GM23338 (cell line): ENCODE measurements around the gene MANBA. TPM values are rescaled to one million over a fixed set of nuclear protein-coding genes. Genes with fewer than 3 reads are reported as not detected.

Source experiments
- ATAC-seq: fragments of 200-7000 bp; cut with Tn5 transposase; 3 replicates; pipeline ENCODE4 v1.9.1; 2020
- DNase-seq: peaks from one replicate; pipeline ENCODE4 v3.0.0-alpha.2; 2015; ENCODE audit warnings: low spot score
- H2AFZ ChIP-seq: fragments of 200-600 bp; sonication (generic); 2 replicates; pipeline ENCODE4 v1.8.0; 2016; ENCODE audit warnings: antibody characterized with exemption, mild to moderate bottlenecking, moderate library complexity
- H3F3A ChIP-seq: fragments of 200-600 bp; sonication (generic); replicated peaks from 2 replicates; pipeline ENCODE4 v1.8.0; 2017; ENCODE audit warnings: antibody characterized with exemption, mixed run types, low read depth
- H3K27ac ChIP-seq: fragments of 200-600 bp; sonication (generic); 2 replicates; pipeline ENCODE4 v1.6.1; 2016; ENCODE audit warnings: low read depth
- H3K27me3 ChIP-seq: fragments of 200-600 bp; sonication (generic); 2 replicates; pipeline ENCODE4 v1.8.0; 2016; ENCODE audit warnings: mild to moderate bottlenecking, mixed run types, moderate library complexity; ENCODE audit not compliant: insufficient read depth
- H3K36me3 ChIP-seq: fragments of 200-600 bp; sonication (generic); 2 replicates; pipeline ENCODE4 v1.8.0; 2016; ENCODE audit warnings: mild to moderate bottlenecking; ENCODE audit not compliant: insufficient read depth
- H3K4me1 ChIP-seq: fragments of 200-600 bp; sonication (generic); 2 replicates; pipeline ENCODE4 v1.8.0; 2016; ENCODE audit warnings: mild to moderate bottlenecking, moderate library complexity; ENCODE audit not compliant: insufficient read depth
- H3K4me2 ChIP-seq: fragments of 200-600 bp; sonication (generic); 2 replicates; pipeline ENCODE4 v1.7.1; 2017; ENCODE audit warnings: mixed run types
- H3K4me3 ChIP-seq: fragments of 200-600 bp; sonication (generic); 2 replicates; pipeline ENCODE4 v1.6.1; 2016; ENCODE audit warnings: mixed run types
- H3K79me2 ChIP-seq: fragments of 200-600 bp; sonication (generic); replicated peaks from 2 replicates; pipeline ENCODE4 v1.8.0; 2017; ENCODE audit warnings: mild to moderate bottlenecking; ENCODE audit not compliant: insufficient read depth
- H3K9me2 ChIP-seq: fragments of 200-600 bp; sonication (generic); 2 replicates; pipeline ENCODE4 v1.8.0; 2017; ENCODE audit not compliant: insufficient read depth
- H4K20me1 ChIP-seq: fragments of 200-600 bp; sonication (generic); replicated peaks from 2 replicates; pipeline ENCODE4 v1.8.0; 2017; ENCODE audit warnings: mild to moderate bottlenecking; ENCODE audit not compliant: insufficient read depth
- H3K27ac Mint-ChIP-seq: 2 replicates; pipeline ENCODE4 v1.8.0; 2020; ENCODE audit warnings: inconsistent platforms, mild to moderate bottlenecking, moderate library complexity, mixed read lengths
- H3K27me3 Mint-ChIP-seq: 3 replicates; pipeline ENCODE4 v1.8.0; 2022; ENCODE audit warnings: low read depth, mild to moderate bottlenecking, moderate library complexity, mixed read lengths, inconsistent platforms; ENCODE audit not compliant: insufficient read depth, poor library complexity
- H3K36me3 Mint-ChIP-seq: 3 replicates; pipeline ENCODE4 v1.8.0; 2021; ENCODE audit warnings: low read depth, mild to moderate bottlenecking, inconsistent platforms, moderate library complexity, mixed read lengths
- H3K4me1 Mint-ChIP-seq: 3 replicates; pipeline ENCODE4 v1.8.0; 2020; ENCODE audit warnings: mild to moderate bottlenecking, inconsistent platforms, mixed read lengths
- H3K4me3 Mint-ChIP-seq: 3 replicates; pipeline ENCODE4 v1.8.0; 2021; ENCODE audit warnings: moderate library complexity, mild to moderate bottlenecking, inconsistent platforms, mixed read lengths
- H3K9me3 Mint-ChIP-seq: 3 replicates; pipeline ENCODE4 v1.8.0; 2020; ENCODE audit warnings: moderate library complexity, mild to moderate bottlenecking, inconsistent platforms, mixed read lengths
- CREB1 ChIP-seq: fragments of 250-450 bp; sonication (Bioruptor Pico); IDR thresholded peaks from 2 replicates; pipeline ENCODE4 v1.5.0; 2020; ENCODE audit warnings: low read depth, mild to moderate bottlenecking, moderate library complexity
- EZH2 ChIP-seq: fragments of 200-600 bp; sonication (generic); IDR thresholded peaks from one replicate; pipeline ENCODE4 v1.8.0; 2017; ENCODE audit warnings: antibody characterized with exemption, mild to moderate bottlenecking, low read depth; ENCODE audit not compliant: unreplicated experiment
- EZH2phosphoT487 ChIP-seq: fragments of 200-600 bp; sonication (generic); IDR thresholded peaks from one replicate; pipeline ENCODE4 v1.8.1; 2018; ENCODE audit warnings: antibody characterized with exemption; ENCODE audit not compliant: unreplicated experiment
- JUNB ChIP-seq: IDR thresholded peaks from one replicate; pipeline ENCODE4 v1.6.1; 2016; ENCODE audit warnings: antibody characterized with exemption; ENCODE audit not compliant: unreplicated experiment
- NANOG ChIP-seq: IDR thresholded peaks from 2 replicates; pipeline ENCODE4 v1.6.1; 2016; ENCODE audit warnings: antibody characterized with exemption, borderline replicate concordance
- POLR2AphosphoS5 ChIP-seq: IDR thresholded peaks from 2 replicates; pipeline ENCODE4 v1.6.1; 2016; ENCODE audit warnings: antibody characterized with exemption, low read depth
- STAT1 ChIP-seq: IDR thresholded peaks from one replicate; pipeline ENCODE4 v1.6.1; 2016; ENCODE audit warnings: antibody characterized with exemption; ENCODE audit not compliant: unreplicated experiment
- ZNF114 ChIP-seq: fragments of 250-450 bp; sonication (Bioruptor Pico); IDR thresholded peaks from 2 replicates; pipeline ENCODE4 v1.5.0; 2020; ENCODE audit warnings: mild to moderate bottlenecking, moderate library complexity
- ZNF331 ChIP-seq: fragments of 250-450 bp; sonication (Bioruptor Pico); IDR thresholded peaks from 2 replicates; pipeline ENCODE4 v1.5.0; 2020; ENCODE audit warnings: low read depth, mild to moderate bottlenecking, moderate library complexity
- polyA plus RNA-seq: library from polyadenylated mRNA; unstranded; fragments of >200 nt; fragmentation: Nextera tagmentation; extraction: Ambion mirVana; gene quantifications from 2 replicates; pipeline ENCODE4 v1.2.1, GENCODE V29; 2016
- total RNA-seq: library from RNA; depleted of rRNA; stranded (reverse); fragments of >200 nt; shearing (Covaris generic); gene quantifications from 2 replicates; pipeline ENCODE4 v1.2.3, GENCODE V29; 2014
- TF ChIP-seq, protein P1 (sequence below), 2 experiments: fragments of 200-600 bp in 1 of 2; sonication (generic) in 1 of 2; conservative IDR thresholded peaks; 2 replicates each; pipeline versions ENCODE4 v1.5.1 to v1.6.1; 2016 to 2017; ENCODE audit warnings: antibody characterized with exemption in 2 of 2, low read depth in 2 of 2, mild to moderate bottlenecking in 2 of 2, moderate library complexity in 1 of 2
- TF ChIP-seq, protein P2 (sequence below): fragments of 250-450 bp; sonication (Bioruptor Pico); IDR thresholded peaks from 2 replicates; pipeline ENCODE4 v1.5.0; 2020; ENCODE audit warnings: mild to moderate bottlenecking, moderate library complexity
- TF ChIP-seq, protein P3 (sequence below): IDR thresholded peaks from 2 replicates; pipeline ENCODE4 v1.6.1; 2016; ENCODE audit warnings: antibody characterized with exemption
- TF ChIP-seq, protein P4 (sequence below): IDR thresholded peaks from one replicate; pipeline ENCODE4 v1.6.1; 2018; ENCODE audit warnings: antibody characterized with exemption; ENCODE audit not compliant: unreplicated experiment

MANBA gene
- total and polyA plus RNA-seq, 2 experiments from 2014 or later = 13.2 to 54.3 TPM

DNA sequence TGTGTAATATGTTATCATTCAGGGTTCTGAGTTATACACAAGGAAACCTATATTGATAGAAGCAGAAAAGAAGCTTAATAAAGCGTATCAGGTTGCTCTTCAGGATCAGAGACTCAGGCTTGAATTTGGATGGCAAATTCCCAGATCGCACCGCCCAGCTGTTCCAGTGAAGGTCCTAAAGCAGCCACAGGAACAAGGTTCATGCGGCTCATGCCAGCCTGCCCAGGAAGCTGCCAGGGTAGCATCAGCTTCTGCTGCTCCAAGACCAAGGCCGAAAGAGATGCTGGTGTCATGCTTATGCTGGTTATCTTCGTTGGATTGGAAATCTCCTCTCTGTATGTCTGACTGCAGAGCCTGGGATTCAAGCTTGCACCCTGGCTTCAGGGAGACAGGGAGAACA is 127.7 kb downstream of the MANBA start:
- Histone ChIP-seq H3K4me2 (no peak overlapping the region), H3K79me2 (no peaks in the 10 kb centered on the region), H3K4me3 (no peak overlapping the region), H3F3A (no peaks in the 10 kb centered on the region), H3K27ac (no peak overlapping the region), H3K27me3 (no peaks in the 10 kb centered on the region), H2AFZ (no peak overlapping the region), H3K4me1 (no peaks in the 10 kb centered on the region), H4K20me1 (no peaks in the 10 kb centered on the region), H3K36me3 (peaks cover 6% of the 10 kb centered on the region), H3K9me2 (no peaks in the 10 kb centered on the region)
- Mint-ChIP-seq H3K4me3 (no peak overlapping the region), H3K27ac (no peak overlapping the region), H3K36me3 (peaks cover 14% of the 10 kb centered on the region; the same call in 2 of the 3 replicates), H3K27me3 (no peaks in the 10 kb centered on the region), H3K4me1 (no peaks in the 10 kb centered on the region), H3K9me3 (no peaks in the 10 kb centered on the region)
- ATAC-seq = no peak
- TF ChIP-seq, protein P1, sequence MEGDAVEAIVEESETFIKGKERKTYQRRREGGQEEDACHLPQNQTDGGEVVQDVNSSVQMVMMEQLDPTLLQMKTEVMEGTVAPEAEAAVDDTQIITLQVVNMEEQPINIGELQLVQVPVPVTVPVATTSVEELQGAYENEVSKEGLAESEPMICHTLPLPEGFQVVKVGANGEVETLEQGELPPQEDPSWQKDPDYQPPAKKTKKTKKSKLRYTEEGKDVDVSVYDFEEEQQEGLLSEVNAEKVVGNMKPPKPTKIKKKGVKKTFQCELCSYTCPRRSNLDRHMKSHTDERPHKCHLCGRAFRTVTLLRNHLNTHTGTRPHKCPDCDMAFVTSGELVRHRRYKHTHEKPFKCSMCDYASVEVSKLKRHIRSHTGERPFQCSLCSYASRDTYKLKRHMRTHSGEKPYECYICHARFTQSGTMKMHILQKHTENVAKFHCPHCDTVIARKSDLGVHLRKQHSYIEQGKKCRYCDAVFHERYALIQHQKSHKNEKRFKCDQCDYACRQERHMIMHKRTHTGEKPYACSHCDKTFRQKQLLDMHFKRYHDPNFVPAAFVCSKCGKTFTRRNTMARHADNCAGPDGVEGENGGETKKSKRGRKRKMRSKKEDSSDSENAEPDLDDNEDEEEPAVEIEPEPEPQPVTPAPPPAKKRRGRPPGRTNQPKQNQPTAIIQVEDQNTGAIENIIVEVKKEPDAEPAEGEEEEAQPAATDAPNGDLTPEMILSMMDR (conservative IDR thresholded peaks at IDR 0.05; ENCODE audit: low read depth in 2 of 2) = no peak
- TF ChIP-seq ZNF331 (CRISPR knock-in tag) (no peak), EZH2 (no peak), POLR2AphosphoS5 (no peak), CREB1 (CRISPR knock-in tag) (no peak), ZNF114 (CRISPR knock-in tag) (no peak), STAT1 (no peak), NANOG (no peak), EZH2phosphoT487 (no peak), JUNB (no peak)
- TF ChIP-seq, protein P2, sequence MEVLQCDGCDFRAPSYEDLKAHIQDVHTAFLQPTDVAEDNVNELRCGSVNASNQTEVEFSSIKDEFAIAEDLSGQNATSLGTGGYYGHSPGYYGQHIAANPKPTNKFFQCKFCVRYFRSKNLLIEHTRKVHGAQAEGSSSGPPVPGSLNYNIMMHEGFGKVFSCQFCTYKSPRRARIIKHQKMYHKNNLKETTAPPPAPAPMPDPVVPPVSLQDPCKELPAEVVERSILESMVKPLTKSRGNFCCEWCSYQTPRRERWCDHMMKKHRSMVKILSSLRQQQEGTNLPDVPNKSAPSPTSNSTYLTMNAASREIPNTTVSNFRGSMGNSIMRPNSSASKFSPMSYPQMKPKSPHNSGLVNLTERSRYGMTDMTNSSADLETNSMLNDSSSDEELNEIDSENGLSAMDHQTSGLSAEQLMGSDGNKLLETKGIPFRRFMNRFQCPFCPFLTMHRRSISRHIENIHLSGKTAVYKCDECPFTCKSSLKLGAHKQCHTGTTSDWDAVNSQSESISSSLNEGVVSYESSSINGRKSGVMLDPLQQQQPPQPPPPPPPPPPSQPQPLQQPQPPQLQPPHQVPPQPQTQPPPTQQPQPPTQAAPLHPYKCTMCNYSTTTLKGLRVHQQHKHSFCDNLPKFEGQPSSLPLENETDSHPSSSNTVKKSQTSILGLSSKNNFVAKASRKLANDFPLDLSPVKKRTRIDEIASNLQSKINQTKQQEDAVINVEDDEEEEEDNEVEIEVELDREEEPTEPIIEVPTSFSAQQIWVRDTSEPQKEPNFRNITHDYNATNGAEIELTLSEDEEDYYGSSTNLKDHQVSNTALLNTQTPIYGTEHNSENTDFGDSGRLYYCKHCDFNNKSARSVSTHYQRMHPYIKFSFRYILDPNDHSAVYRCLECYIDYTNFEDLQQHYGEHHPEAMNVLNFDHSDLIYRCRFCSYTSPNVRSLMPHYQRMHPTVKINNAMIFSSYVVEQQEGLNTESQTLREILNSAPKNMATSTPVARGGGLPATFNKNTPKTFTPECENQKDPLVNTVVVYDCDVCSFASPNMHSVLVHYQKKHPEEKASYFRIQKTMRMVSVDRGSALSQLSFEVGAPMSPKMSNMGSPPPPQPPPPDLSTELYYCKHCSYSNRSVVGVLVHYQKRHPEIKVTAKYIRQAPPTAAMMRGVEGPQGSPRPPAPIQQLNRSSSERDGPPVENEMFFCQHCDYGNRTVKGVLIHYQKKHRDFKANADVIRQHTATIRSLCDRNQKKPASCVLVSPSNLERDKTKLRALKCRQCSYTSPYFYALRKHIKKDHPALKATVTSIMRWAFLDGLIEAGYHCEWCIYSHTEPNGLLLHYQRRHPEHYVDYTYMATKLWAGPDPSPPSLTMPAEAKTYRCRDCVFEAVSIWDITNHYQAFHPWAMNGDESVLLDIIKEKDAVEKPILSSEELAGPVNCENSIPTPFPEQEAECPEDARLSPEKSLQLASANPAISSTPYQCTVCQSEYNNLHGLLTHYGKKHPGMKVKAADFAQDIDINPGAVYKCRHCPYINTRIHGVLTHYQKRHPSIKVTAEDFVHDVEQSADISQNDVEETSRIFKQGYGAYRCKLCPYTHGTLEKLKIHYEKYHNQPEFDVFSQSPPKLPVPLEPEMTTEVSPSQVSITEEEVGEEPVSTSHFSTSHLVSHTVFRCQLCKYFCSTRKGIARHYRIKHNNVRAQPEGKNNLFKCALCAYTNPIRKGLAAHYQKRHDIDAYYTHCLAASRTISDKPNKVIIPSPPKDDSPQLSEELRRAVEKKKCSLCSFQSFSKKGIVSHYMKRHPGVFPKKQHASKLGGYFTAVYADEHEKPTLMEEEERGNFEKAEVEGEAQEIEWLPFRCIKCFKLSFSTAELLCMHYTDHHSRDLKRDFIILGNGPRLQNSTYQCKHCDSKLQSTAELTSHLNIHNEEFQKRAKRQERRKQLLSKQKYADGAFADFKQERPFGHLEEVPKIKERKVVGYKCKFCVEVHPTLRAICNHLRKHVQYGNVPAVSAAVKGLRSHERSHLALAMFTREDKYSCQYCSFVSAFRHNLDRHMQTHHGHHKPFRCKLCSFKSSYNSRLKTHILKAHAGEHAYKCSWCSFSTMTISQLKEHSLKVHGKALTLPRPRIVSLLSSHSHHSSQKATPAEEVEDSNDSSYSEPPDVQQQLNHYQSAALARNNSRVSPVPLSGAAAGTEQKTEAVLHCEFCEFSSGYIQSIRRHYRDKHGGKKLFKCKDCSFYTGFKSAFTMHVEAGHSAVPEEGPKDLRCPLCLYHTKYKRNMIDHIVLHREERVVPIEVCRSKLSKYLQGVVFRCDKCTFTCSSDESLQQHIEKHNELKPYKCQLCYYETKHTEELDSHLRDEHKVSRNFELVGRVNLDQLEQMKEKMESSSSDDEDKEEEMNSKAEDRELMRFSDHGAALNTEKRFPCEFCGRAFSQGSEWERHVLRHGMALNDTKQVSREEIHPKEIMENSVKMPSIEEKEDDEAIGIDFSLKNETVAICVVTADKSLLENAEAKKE = no peak
- TF ChIP-seq, protein P3, sequence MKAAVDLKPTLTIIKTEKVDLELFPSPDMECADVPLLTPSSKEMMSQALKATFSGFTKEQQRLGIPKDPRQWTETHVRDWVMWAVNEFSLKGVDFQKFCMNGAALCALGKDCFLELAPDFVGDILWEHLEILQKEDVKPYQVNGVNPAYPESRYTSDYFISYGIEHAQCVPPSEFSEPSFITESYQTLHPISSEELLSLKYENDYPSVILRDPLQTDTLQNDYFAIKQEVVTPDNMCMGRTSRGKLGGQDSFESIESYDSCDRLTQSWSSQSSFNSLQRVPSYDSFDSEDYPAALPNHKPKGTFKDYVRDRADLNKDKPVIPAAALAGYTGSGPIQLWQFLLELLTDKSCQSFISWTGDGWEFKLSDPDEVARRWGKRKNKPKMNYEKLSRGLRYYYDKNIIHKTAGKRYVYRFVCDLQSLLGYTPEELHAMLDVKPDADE = no peak
- TF ChIP-seq, protein P4, sequence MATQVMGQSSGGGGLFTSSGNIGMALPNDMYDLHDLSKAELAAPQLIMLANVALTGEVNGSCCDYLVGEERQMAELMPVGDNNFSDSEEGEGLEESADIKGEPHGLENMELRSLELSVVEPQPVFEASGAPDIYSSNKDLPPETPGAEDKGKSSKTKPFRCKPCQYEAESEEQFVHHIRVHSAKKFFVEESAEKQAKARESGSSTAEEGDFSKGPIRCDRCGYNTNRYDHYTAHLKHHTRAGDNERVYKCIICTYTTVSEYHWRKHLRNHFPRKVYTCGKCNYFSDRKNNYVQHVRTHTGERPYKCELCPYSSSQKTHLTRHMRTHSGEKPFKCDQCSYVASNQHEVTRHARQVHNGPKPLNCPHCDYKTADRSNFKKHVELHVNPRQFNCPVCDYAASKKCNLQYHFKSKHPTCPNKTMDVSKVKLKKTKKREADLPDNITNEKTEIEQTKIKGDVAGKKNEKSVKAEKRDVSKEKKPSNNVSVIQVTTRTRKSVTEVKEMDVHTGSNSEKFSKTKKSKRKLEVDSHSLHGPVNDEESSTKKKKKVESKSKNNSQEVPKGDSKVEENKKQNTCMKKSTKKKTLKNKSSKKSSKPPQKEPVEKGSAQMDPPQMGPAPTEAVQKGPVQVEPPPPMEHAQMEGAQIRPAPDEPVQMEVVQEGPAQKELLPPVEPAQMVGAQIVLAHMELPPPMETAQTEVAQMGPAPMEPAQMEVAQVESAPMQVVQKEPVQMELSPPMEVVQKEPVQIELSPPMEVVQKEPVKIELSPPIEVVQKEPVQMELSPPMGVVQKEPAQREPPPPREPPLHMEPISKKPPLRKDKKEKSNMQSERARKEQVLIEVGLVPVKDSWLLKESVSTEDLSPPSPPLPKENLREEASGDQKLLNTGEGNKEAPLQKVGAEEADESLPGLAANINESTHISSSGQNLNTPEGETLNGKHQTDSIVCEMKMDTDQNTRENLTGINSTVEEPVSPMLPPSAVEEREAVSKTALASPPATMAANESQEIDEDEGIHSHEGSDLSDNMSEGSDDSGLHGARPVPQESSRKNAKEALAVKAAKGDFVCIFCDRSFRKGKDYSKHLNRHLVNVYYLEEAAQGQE = no peak
- no peak for DNase-seq
